Erythroblast (primary cell): Measurements from ENCODE around the gene ACP4.

ENCODE experiments used
- GATA1 ChIP-seq: IDR thresholded peaks from 2 replicates; pipeline ENCODE4 v1.6.1; 2011; ENCODE audit warnings: low read depth, mild to moderate bottlenecking, control low read depth, low read length, moderate library complexity
- POLR2A ChIP-seq: IDR thresholded peaks from 2 replicates; pipeline ENCODE4 v1.6.1; 2011; ENCODE audit warnings: mild to moderate bottlenecking, low read length

DNA sequence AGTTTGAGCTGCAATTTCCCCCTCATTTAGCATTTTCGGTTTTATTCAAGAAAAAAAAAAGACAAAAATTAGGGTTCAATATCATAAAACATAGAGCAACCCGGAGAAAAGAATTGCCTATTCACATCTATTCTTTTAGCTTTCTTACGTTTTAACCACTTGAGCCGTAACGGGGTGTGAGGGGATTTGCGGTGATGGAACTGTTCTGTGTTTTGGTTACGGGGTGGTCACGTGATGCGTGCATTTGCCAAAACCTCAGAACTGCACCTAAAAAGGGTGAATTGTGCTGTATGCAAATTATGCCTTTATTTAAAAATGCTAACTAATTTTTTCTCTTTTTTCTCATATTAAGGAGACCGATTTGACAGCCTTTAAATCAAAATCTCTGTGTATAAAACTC is 45.0 kb upstream of the ACP4 start:
- TF ChIP-seq POLR2A (no peak), GATA1 (no peak)
